GM23338 (cell line): Measurements from ENCODE around the gene OR2A25.

Experiments
- CTCF ChIP-seq, 2 experiments: fragments of 200-600 bp in 1 of 2; sonication (generic) in 1 of 2; conservative IDR thresholded peaks; 2 replicates each; pipeline versions ENCODE4 v1.5.1 to v1.6.1; 2016 to 2017; ENCODE audit warnings: antibody characterized with exemption in 2 of 2, low read depth in 2 of 2, mild to moderate bottlenecking in 2 of 2, moderate library complexity in 1 of 2
- EZH2 ChIP-seq: fragments of 200-600 bp; sonication (generic); IDR thresholded peaks from one replicate; pipeline ENCODE4 v1.8.0; 2017; ENCODE audit warnings: antibody characterized with exemption, mild to moderate bottlenecking, low read depth; ENCODE audit not compliant: unreplicated experiment
- EZH2phosphoT487 ChIP-seq: fragments of 200-600 bp; sonication (generic); IDR thresholded peaks from one replicate; pipeline ENCODE4 v1.8.1; 2018; ENCODE audit warnings: antibody characterized with exemption; ENCODE audit not compliant: unreplicated experiment
- POLR2AphosphoS5 ChIP-seq: IDR thresholded peaks from 2 replicates; pipeline ENCODE4 v1.6.1; 2016; ENCODE audit warnings: antibody characterized with exemption, low read depth
- REST ChIP-seq: IDR thresholded peaks from one replicate; pipeline ENCODE4 v1.6.1; 2018; ENCODE audit warnings: antibody characterized with exemption; ENCODE audit not compliant: unreplicated experiment
- ZNF331 ChIP-seq: fragments of 250-450 bp; sonication (Bioruptor Pico); IDR thresholded peaks from 2 replicates; pipeline ENCODE4 v1.5.0; 2020; ENCODE audit warnings: low read depth, mild to moderate bottlenecking, moderate library complexity

GRCh38 chr7:144113651-144114050 lies 44.0 kb downstream of the OR2A25 start:
- TF ChIP-seq REST (no peak), CTCF (conservative IDR thresholded peaks at IDR 0.05; ENCODE audit: low read depth in 2 of 2) (no peak), EZH2 (no peak), EZH2phosphoT487 (no peak), POLR2AphosphoS5 (no peak), ZNF331 (no peak)
